CD4-positive, alpha-beta T cell (primary cell): ENCODE results near the gene ANKRD60. TPM values are rescaled to one million over a fixed set of nuclear protein-coding genes. Genes with fewer than 3 reads are reported as not detected.

Experiments used
- ATAC-seq: fragments of 200-7000 bp; cut with Tn5 transposase; one replicate; pipeline ENCODE4 v1.10.0; 2022; ENCODE audit warnings: mild to moderate bottlenecking; ENCODE audit not compliant: poor library complexity
- CTCF ChIA-PET: fragments of 350-600 bp; sonication (Branson Sonifier 250); formaldehyde crosslinking; loops from one replicate; lab custom pipeline; 2021; ENCODE audit warnings: antibody characterized with exemption, inconsistent platforms; lab: Charles Lee
- POLR2A ChIA-PET: fragments of 350-600 bp; sonication (Branson Sonifier 250); formaldehyde crosslinking; loops from one replicate; lab custom pipeline; 2021; ENCODE audit warnings: antibody characterized with exemption, inconsistent platforms; lab: Charles Lee
- DNase-seq, 14 experiments: peaks; one replicate each; pipeline ENCODE4 v3.0.0-alpha.2; 2013 to 2020; ENCODE audit warnings: mixed read lengths in 2 of 14
- H3K27ac ChIP-seq, 2 donors: one replicate each; pipeline versions ENCODE4 v1.5.1 to v1.7.0; 2013; ENCODE audit warnings: low read length in 2 of 2, low read depth in 1 of 2, mild to moderate bottlenecking in 1 of 2
- H3K27me3 ChIP-seq, 2 experiments: 1 replicate in 1 of 2; 2 replicates in 1 of 2; pipeline versions ENCODE4 v1.6.1 to v1.7.0; 2013; ENCODE audit warnings: low read length in 2 of 2, control low read depth in 1 of 2, mild to moderate bottlenecking in 1 of 2, moderate library complexity in 1 of 2; ENCODE audit not compliant: insufficient read depth in 2 of 2, control insufficient read depth in 1 of 2
- H3K36me3 ChIP-seq: one replicate; pipeline ENCODE4 v1.6.1; 2013; ENCODE audit warnings: low read length, control low read depth; ENCODE audit not compliant: insufficient read depth
- H3K4me1 ChIP-seq: one replicate; pipeline ENCODE4 v1.6.1; 2013; ENCODE audit warnings: low read length, control low read depth; ENCODE audit not compliant: insufficient read depth
- H3K4me3 ChIP-seq: one replicate; pipeline ENCODE4 v1.5.1; 2013; ENCODE audit warnings: mild to moderate bottlenecking, low read length, moderate library complexity
- H3K9me3 ChIP-seq, 2 experiments: 1 replicate in 1 of 2; 2 replicates in 1 of 2; pipeline versions ENCODE4 v1.6.1 to v1.7.0; 2013; ENCODE audit warnings: low read length in 2 of 2, mild to moderate bottlenecking in 2 of 2, control low read depth in 1 of 2, moderate library complexity in 1 of 2; ENCODE audit not compliant: control insufficient read depth in 1 of 2, insufficient read depth in 1 of 2
- H3K27ac Mint-ChIP-seq: one replicate; pipeline ENCODE4 v1.8.0; 2020; ENCODE audit warnings: mixed read lengths
- H3K27me3 Mint-ChIP-seq: one replicate; pipeline ENCODE4 v1.8.0; 2021; ENCODE audit warnings: mixed read lengths
- H3K36me3 Mint-ChIP-seq: one replicate; pipeline ENCODE4 v1.8.0; 2021; ENCODE audit warnings: low read depth, mixed read lengths
- H3K4me1 Mint-ChIP-seq: one replicate; pipeline ENCODE4 v1.8.0; 2021; ENCODE audit warnings: low read depth, mixed read lengths
- H3K4me3 Mint-ChIP-seq: one replicate; pipeline ENCODE4 v1.8.0; 2020; ENCODE audit warnings: mild to moderate bottlenecking, mixed read lengths
- H3K9me3 Mint-ChIP-seq: one replicate; pipeline ENCODE4 v1.8.0; 2020; ENCODE audit warnings: mixed read lengths
- CTCF ChIP-seq: fragments of 200-600 bp; IDR thresholded peaks from one replicate; pipeline ENCODE4 v1.8.0; 2022; ENCODE audit warnings: antibody characterized with exemption, mild to moderate bottlenecking
- intact Hi-C, 2 experiments: fragments of 100-400 bp; cut with DNase I in 1 of 2; cut with micrococcal nuclease in 1 of 2; formaldehyde crosslinking; loops; one replicate each; pipeline versions ENCODE4 v1.15.1 to v1.9.0; 2023 to 2025; cut with DNase I, micrococcal nuclease
- polyA plus RNA-seq, 2 donors: library from polyadenylated mRNA; unstranded; fragments of 120-200 nt; gene quantifications; one replicate each; pipeline ENCODE4 v1.2.1, GENCODE V29; 2013
- total RNA-seq, 174 experiments: library from RNA in 2 of 174; stranded (reverse) in 2 of 174; gene quantifications; one replicate each; pipeline ENCODE4 v1.2.3 and lab custom pipeline; 2021 to 2026

The ANKRD60 gene, protein sequence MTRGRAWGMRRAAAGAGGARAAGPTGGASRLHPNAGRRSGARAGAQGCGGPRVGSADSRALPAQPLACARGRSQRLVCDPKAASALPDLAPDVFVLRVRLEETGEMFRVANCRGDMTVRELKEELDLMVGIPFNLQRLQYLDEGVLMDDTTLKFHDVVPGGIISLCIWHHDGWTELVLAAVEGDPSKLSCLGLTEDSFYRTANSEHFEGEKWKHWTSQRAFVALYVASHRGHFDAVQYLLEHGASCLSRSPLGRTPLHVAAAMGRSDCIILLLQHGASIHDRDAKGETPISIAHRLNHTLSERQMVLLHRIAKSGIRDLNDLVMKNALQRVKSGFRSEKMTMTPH
- not detected for total RNA-seq
- polyA plus RNA-seq (2013, experiment 1 of 2) = not detected
- polyA plus RNA-seq (2013, experiment 2 of 2) = not detected
- 0 to 0.80 (median 0) reads per million in 172 experiments for total RNA-seq (lab: John Stamatoyannopoulos, UW)

DNA sequence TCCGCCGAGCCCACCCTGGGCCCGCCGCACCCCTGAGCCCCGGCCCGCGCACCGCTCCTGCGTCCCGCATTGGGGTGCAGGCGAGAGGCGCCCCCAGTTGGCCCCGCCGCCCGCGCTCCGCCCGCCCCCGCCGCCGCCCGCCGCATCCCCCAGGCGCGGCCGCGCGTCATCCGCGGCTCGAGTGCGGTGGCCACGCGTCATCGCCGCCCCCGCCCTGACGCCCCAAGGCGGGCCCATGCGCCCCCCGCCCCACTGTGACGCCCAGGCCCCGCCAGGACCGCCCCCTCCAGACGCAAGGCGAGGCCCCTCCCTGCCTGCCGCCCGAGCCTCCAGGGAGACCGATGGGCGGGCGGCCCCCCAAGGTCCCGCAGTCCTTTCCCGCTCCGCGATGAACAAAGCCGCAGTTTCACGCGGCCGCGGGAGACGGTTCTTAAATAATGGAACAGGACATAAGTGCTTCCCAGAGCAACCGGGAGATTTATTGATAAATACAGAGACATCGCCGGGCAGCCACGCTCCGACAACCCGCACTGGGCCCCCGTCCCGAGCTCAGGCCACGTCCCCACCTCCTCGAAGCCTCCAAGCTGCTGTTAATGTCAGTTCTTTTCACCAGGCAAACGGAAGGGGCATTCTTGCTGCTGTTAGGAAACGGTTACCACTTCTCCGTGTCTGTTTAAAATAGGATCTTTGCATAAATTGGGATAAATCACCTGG, at the start of gene ANKRD60:
Gene ANKRD60, minus strand, starts transcription at position 170 of the 714 bp plus-strand sequence. Its CDS starts 0 bp downstream, at position 170.
- peaks cover 72% of the 10 kb centered on the region for H3K27me3 Mint-ChIP-seq
- no peaks in the 10 kb centered on the region for H3K9me3 Mint-ChIP-seq
- peaks cover 15% of the 10 kb centered on the region for H3K4me1 ChIP-seq
- TF ChIP-seq CTCF = no peak
- DNase-seq = peak in 11 of 14 experiments; percentile 10 to 84 (median 40)
- H3K9me3 ChIP-seq = peaks cover 0 to 7% of the 10 kb centered on the region in 2 experiments
- peaks cover 38 to 49% of the 10 kb centered on the region in 2 experiments for H3K27me3 ChIP-seq
- CTCF ChIA-PET = no interaction called here
- no peaks in the 10 kb centered on the region for H3K36me3 Mint-ChIP-seq
- H3K27ac ChIP-seq = no peak within 1 kb of the TSS
- H3K27ac Mint-ChIP-seq = peak within 1 kb of the TSS; percentile 70
- intact Hi-C loops = no loop called here
- peaks cover 14% of the 10 kb centered on the region for H3K4me1 Mint-ChIP-seq
- H3K36me3 ChIP-seq = no peaks in the 10 kb centered on the region
- peak; percentile 93 for ATAC-seq
- H3K4me3 Mint-ChIP-seq = peak within 1 kb of the TSS; percentile 68
- H3K4me3 ChIP-seq = no peak within 1 kb of the TSS
- POLR2A ChIA-PET = no interaction called here

- no peak overlapping the region for H3K27ac ChIP-seq
- POLR2A ChIA-PET = no interaction called here
- no peak overlapping the region for H3K27ac Mint-ChIP-seq
- peaks cover 65% of the 10 kb centered on the region for H3K36me3 Mint-ChIP-seq
- no peaks in the 10 kb centered on the region for H3K27me3 Mint-ChIP-seq
- peaks cover 15% of the 10 kb centered on the region for H3K4me1 Mint-ChIP-seq
- DNase-seq = no peak
- H3K36me3 ChIP-seq = no peaks in the 10 kb centered on the region
- CTCF ChIA-PET = no interaction called here
- H3K9me3 ChIP-seq = no peaks in the 10 kb centered on the region
- TF ChIP-seq CTCF = no peak
- no peaks in the 10 kb centered on the region for H3K27me3 ChIP-seq
- no peaks in the 10 kb centered on the region for H3K9me3 Mint-ChIP-seq
- H3K4me1 ChIP-seq = no peaks in the 10 kb centered on the region
- ATAC-seq = no peak
- H3K4me3 Mint-ChIP-seq = no peak overlapping the region
- intact Hi-C loops = no loop called here
- H3K4me3 ChIP-seq = no peak overlapping the region
These were observed 49.4 kb upstream of the ANKRD60 start for GRCh38 chr20:58277578-58278472.

DNA sequence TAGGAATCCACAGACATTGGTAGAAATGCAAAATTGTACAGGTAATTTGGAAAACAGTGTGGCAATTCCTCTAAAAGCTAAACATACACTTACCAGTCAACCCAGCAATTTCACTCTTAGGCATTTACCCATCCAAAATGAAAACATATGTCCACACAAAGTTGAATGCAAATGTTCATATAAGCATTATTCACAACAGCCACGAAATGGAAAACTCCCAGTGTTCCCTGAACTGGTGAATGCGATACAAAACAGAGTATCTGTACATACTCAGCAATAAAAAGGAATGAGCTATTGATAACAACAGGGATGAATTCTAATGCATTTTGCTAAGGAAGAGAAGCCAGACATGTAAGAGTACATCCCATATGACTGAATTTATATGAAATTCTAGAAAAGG, 48.7 kb upstream of the ANKRD60 start:
- no peak overlapping the region for H3K4me3 Mint-ChIP-seq
- Histone ChIP-seq H3K9me3 (no peaks in the 10 kb centered on the region), H3K36me3 (no peaks in the 10 kb centered on the region), H3K4me1 (no peaks in the 10 kb centered on the region), H3K4me3 (no peak overlapping the region), H3K27me3 (no peaks in the 10 kb centered on the region), H3K27ac (no peak overlapping the region)
- peaks cover 63% of the 10 kb centered on the region for H3K36me3 Mint-ChIP-seq
- ATAC-seq = no peak
- no peak for TF ChIP-seq CTCF
- ChIA-PET CTCF (no interaction called here), POLR2A (no interaction called here)
- no peaks in the 10 kb centered on the region for H3K27me3 Mint-ChIP-seq
- peaks cover 8% of the 10 kb centered on the region for H3K4me1 Mint-ChIP-seq
- intact Hi-C loops = no loop called here
- no peak for DNase-seq
- no peak overlapping the region for H3K27ac Mint-ChIP-seq
- no peaks in the 10 kb centered on the region for H3K9me3 Mint-ChIP-seq
